PFSK-1 (cell line): ENCODE measurements around the gene ANKMY1.

Experiments
- FOXP2 ChIP-seq: optimal IDR thresholded peaks from 2 replicates; pipeline ENCODE3; 2011; ENCODE audit warnings: borderline replicate concordance, control low read depth, inconsistent platforms; ENCODE audit not compliant: insufficient read depth; ENCODE audit errors: extremely low read length, extremely low read depth
- POLR2AphosphoS5 ChIP-seq: IDR thresholded peaks from 2 replicates; pipeline ENCODE4 v1.6.1; 2012; ENCODE audit warnings: low read depth, mild to moderate bottlenecking, control low read depth, low read length, moderate library complexity
- SIN3A ChIP-seq: IDR thresholded peaks from 2 replicates; pipeline ENCODE4 v1.6.1; 2012; ENCODE audit warnings: mild to moderate bottlenecking, low read length, moderate library complexity, borderline replicate concordance; ENCODE audit not compliant: insufficient read depth
- TAF1 ChIP-seq: IDR thresholded peaks from 2 replicates; pipeline ENCODE4 v1.6.1; 2012; ENCODE audit warnings: low read length, control low read depth, borderline replicate concordance; ENCODE audit not compliant: insufficient read depth
- TF ChIP-seq, protein P1 (sequence below), 2 experiments: IDR thresholded peaks; 2 replicates each; pipeline versions ENCODE4 v1.6.1 to v1.8.0; 2011 to 2012; ENCODE audit warnings: low read depth in 2 of 2, low read length in 2 of 2, control low read depth in 1 of 2, inconsistent platforms in 1 of 2, mild to moderate bottlenecking in 1 of 2, moderate library complexity in 1 of 2; ENCODE audit not compliant: insufficient read depth in 1 of 2

ANKMY1 gene

DNA sequence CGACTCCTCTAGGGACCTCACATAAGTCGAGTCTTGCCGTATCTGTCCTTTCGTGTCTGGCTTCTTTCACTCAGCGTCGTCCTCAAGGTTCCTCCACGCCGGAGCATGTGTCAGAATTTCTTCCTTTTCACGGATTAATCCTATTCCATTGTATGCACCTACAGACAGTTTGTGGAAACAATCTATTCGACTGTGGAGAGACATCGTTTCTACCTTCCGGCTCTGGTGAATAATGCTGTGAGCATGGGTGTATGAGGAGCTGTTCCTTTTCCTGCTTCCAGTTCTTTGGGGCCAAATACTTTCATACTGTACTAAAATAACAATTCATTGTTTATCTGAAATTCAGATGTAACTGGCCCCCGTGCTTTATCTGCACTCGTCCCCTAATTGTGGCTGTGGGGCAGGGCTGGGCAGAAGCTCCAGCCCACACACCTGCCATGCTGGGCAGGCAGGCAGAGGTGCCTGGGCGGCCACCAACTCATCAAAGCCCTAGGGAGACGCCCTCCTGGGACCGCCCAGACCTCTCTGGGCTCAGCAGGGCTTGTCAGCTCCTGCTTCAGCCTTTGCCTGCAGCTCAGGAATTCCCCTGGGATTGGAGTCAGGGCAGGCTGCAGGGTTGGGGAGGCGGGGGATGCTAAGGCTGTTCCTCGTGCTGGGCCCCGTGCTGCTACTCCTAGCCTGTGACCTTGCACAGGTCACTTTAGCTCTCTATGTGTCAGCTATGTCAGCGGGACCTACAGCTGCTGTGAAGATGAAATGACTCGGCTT is 107.8 kb downstream of the ANKMY1 start:
- no peak for TF ChIP-seq SIN3A
- no peak for TF ChIP-seq POLR2AphosphoS5
- no peak for TF ChIP-seq TAF1
- TF ChIP-seq FOXP2, result no peak
- TF ChIP-seq, protein P1, sequence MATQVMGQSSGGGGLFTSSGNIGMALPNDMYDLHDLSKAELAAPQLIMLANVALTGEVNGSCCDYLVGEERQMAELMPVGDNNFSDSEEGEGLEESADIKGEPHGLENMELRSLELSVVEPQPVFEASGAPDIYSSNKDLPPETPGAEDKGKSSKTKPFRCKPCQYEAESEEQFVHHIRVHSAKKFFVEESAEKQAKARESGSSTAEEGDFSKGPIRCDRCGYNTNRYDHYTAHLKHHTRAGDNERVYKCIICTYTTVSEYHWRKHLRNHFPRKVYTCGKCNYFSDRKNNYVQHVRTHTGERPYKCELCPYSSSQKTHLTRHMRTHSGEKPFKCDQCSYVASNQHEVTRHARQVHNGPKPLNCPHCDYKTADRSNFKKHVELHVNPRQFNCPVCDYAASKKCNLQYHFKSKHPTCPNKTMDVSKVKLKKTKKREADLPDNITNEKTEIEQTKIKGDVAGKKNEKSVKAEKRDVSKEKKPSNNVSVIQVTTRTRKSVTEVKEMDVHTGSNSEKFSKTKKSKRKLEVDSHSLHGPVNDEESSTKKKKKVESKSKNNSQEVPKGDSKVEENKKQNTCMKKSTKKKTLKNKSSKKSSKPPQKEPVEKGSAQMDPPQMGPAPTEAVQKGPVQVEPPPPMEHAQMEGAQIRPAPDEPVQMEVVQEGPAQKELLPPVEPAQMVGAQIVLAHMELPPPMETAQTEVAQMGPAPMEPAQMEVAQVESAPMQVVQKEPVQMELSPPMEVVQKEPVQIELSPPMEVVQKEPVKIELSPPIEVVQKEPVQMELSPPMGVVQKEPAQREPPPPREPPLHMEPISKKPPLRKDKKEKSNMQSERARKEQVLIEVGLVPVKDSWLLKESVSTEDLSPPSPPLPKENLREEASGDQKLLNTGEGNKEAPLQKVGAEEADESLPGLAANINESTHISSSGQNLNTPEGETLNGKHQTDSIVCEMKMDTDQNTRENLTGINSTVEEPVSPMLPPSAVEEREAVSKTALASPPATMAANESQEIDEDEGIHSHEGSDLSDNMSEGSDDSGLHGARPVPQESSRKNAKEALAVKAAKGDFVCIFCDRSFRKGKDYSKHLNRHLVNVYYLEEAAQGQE (IDR thresholded peaks at IDR 0.05; ENCODE audit: insufficient read depth in 1 of 2, low read depth in 2 of 2, low read length in 2 of 2), result no peak

GRCh38 chr2:240448387-240449274 is 109.2 kb downstream of the ANKMY1 start:
- no peak for TF ChIP-seq SIN3A
- TF ChIP-seq, protein P1 (IDR thresholded peaks at IDR 0.05; ENCODE audit: insufficient read depth in 1 of 2, low read depth in 2 of 2, low read length in 2 of 2), result no peak
- TF ChIP-seq FOXP2, result no peak
- TF ChIP-seq POLR2AphosphoS5, result no peak
- TF ChIP-seq TAF1, result no peak

DNA sequence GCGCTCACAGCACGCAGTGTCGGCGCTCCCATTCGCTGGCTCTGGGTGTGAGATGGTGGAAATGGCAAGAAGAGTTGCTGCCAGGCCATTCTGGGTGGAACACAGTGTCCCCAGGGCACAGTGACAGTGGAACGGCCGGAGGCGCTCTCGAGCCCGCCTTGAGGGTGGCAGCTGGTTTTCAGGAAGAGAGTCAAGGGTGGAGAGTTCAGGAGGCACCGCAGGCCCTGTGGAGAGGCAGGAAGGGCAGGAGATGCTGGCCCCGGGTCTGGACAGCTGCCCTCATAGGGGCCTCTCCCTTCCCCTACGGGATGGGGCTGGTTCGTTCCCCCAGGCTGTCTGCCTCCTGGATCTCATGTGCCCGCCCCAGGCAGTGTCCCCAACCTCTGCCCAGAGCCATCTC is 109.9 kb downstream of the ANKMY1 start:
- no peak for TF ChIP-seq FOXP2
- TF ChIP-seq TAF1, result no peak
- TF ChIP-seq, protein P1 (IDR thresholded peaks at IDR 0.05; ENCODE audit: insufficient read depth in 1 of 2, low read depth in 2 of 2, low read length in 2 of 2), result no peak
- TF ChIP-seq POLR2AphosphoS5, result no peak
- no peak for TF ChIP-seq SIN3A

- no peak for TF ChIP-seq TAF1
- TF ChIP-seq POLR2AphosphoS5, result no peak
- TF ChIP-seq, protein P1 (IDR thresholded peaks at IDR 0.05; ENCODE audit: insufficient read depth in 1 of 2, low read depth in 2 of 2, low read length in 2 of 2), result no peak
- TF ChIP-seq FOXP2, result no peak
- TF ChIP-seq SIN3A, result no peak
Measured at GRCh38 chr2:240447331-240447730, 110.5 kb downstream of the ANKMY1 start.
